ENCODE measurements around the gene SYNPO2.
A peak's percentile ranks its signal among the peaks of the same experiment; 100 is the strongest.
"Not testable (repeated sequence)": the region's sequence is repeated elsewhere in the genome, so short reads cannot be mapped to it uniquely, and the experiment has no call there.

SYNPO2 gene

DNA sequence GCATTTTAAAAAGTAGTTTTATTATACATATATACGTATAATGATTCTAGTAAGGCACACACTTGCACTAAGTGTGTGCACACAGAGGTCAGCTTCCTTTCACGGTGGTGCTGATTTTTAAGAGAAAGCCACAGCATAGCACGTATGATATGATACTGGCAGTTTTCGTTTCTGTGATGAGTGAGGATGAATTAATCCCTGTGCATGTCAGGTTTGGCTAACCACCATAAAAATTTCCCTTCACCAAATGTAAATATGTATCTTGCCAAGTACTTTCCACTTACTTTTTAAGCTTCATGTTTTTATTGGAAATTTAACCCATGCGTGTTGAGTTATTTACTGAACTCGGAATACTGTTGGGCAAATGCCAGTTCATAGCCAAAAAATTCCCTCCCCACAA lies 84.6 kb downstream of the SYNPO2 start:
- Mint-ChIP-seq H3K4me1 (peaks cover 3% of the 10 kb centered on the region), H3K36me3 (no peaks in the 10 kb centered on the region), H3K27ac (no peak overlapping the region), H3K4me3 (no peak overlapping the region), H3K27me3 (no peaks in the 10 kb centered on the region), H3K9me3 (no peaks in the 10 kb centered on the region)

DNA sequence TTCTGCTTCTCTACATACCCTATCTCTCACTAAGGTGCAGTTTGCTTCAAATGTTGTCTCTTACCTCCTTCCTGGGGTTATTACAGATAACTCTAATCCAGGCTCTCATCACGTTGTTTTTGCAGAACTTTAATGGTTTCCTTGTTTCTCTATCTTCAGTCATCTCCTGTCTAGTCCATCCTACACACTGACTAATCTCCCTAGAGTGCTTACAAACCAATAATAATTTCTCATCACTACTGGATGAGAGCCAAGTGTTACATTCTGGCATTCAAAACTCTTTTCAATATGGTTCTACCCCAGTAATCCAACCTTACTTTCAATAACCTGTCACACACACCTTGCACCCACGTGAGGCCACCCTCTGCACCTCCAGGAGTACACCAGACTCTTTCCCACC lies 86.1 kb downstream of the SYNPO2 start:
- no peak overlapping the region for H3K4me3 Mint-ChIP-seq
- no peaks in the 10 kb centered on the region for H3K9me3 Mint-ChIP-seq
- no peaks in the 10 kb centered on the region for H3K4me1 Mint-ChIP-seq
- no peak overlapping the region for H3K27ac Mint-ChIP-seq
- H3K36me3 Mint-ChIP-seq: no peaks in the 10 kb centered on the region
- H3K27me3 Mint-ChIP-seq: no peaks in the 10 kb centered on the region

DNA sequence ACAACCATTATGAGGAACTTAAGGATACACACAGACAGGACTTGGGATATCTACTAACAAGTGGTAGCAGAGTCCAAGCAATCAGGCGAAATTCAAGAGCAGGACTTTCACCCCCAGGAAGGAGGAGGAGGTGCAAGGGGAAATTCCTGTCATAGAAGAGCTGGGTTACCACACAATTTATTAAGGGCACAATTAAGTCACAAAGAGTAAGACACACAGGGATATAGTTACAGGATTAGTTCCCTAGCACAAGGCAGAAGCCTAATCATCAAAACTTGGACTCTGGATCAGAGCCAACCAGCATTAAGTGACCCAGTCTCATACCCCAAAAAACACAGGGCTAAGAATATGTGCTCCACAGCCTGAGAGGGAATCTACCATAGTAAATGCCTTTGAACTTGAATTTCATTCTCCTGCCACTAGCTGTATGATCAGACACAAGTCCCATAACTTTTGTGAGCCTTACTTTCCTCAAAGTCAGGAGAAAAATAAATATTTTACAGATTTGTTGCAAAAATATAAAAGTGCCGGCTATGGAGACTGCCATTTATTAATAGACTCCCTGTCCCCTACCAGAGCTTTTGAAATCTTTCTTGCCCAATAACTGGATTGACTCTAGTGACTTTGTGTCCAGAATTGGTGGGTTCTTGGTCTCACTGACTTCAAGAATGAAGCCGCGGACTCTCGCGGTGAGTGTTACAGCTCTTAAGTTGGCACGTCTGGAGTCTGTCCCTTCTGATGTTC lies 87.0 kb downstream of the SYNPO2 start:
- H3K27me3 Mint-ChIP-seq: no peaks in the 10 kb centered on the region
- no peaks in the 10 kb centered on the region for H3K4me1 Mint-ChIP-seq
- H3K27ac Mint-ChIP-seq: no peak overlapping the region
- no peak overlapping the region for H3K4me3 Mint-ChIP-seq
- no peaks in the 10 kb centered on the region for H3K36me3 Mint-ChIP-seq
- no peaks in the 10 kb centered on the region for H3K9me3 Mint-ChIP-seq

DNA sequence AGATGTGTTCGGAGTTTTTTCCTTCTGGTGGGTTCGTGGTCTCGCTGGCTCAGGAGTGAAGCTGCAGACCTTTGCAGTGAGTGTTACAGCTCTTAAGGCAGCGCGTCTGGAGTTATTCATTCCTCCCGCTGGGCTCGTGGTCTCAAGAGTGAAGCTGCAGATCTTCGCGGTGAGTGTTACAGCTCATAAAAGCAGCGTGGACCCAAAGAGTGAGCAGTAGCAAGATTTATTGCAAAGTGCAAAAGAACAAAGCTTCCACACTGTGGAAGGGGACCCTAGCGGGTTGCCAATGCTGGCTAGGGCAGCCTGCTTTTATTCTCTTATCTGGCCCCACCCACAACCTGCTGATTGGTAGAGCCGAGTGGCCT lies 87.5 kb downstream of the SYNPO2 start:
- H3K27ac Mint-ChIP-seq, H3K36me3 Mint-ChIP-seq, H3K4me3 Mint-ChIP-seq, H3K9me3 Mint-ChIP-seq, H3K4me1 Mint-ChIP-seq, H3K27me3 Mint-ChIP-seq: not testable (repeated sequence)

DNA sequence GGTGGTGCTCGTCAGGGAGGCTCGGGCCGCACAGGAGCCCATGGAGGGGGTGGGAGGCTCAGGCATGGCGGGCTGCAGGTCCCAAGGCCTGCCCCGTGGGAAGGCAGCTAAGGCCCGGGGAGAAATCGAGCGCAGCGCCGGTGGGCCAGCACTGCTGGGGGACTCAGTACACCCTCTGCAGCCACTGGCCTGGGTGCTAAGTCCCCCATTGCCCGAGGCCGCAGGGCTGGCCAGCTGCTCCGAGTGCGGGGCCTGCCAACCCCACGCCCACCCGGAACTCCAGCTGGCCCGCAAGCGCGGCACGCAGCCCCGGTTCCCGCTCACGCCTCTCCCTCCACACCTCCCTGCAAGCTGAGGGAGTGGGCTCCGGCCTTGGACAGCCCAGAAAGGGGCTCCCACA lies 88.4 kb downstream of the SYNPO2 start:
- not testable (repeated sequence) for H3K9me3 Mint-ChIP-seq, H3K27me3 Mint-ChIP-seq, H3K4me3 Mint-ChIP-seq, H3K36me3 Mint-ChIP-seq, H3K27ac Mint-ChIP-seq, H3K4me1 Mint-ChIP-seq

DNA sequence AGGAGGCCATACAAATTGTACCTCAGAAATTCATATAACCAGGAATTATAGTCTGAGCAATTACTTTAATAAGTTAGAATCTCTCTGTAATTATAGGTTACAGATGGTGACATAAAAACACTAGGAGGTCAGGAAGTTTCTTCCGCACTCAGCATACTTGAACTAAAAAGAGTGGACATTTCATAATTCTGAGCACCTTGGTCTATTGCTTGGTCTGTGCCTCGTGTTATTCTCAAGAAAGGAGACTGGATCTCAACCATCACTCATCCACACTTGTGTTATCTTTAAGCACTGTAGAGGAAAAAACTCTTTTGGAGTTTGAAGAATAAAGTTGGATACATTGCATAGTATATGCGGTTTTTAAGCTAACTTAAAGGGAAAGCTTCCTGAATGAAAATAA lies 91.1 kb downstream of the SYNPO2 start:
- Mint-ChIP-seq H3K27ac (no peak overlapping the region), H3K9me3 (no peaks in the 10 kb centered on the region), H3K36me3 (no peaks in the 10 kb centered on the region), H3K4me3 (no peak overlapping the region), H3K27me3 (no peaks in the 10 kb centered on the region), H3K4me1 (no peaks in the 10 kb centered on the region)

DNA sequence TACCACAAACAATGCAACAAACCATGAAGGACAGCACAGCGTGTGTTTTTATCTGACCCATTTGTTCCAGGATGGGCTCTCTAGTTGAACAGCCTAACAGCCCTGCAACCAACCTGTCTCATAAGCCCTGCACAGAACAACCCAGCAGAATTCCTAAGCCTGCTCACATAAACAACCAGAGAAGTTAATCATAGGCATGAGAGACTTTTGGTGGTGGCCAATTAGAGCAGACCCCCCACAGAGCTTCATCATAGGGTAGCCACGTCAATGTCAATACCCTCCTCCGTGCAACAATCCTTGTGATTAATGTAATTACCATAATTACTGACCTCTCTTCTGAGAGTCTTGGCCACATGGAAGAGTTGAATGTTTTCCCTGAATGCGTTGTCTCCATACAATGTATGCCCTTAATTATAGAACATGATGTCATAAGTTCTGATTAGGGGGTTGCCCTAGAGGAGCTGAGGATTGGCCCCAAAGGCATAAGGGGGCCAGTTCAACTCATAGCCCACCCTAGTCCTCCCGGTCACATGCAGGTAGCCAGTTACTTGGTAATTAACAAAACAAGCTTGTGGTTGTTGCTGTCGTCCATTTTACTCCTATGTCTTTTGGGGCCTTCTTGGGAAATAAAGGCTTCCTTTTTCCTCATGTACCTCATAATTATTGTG lies 92.7 kb downstream of the SYNPO2 start:
- Mint-ChIP-seq H3K27me3 (no peaks in the 10 kb centered on the region), H3K9me3 (no peaks in the 10 kb centered on the region), H3K36me3 (no peaks in the 10 kb centered on the region), H3K4me3 (no peak overlapping the region), H3K27ac (no peak overlapping the region), H3K4me1 (no peaks in the 10 kb centered on the region)

DNA sequence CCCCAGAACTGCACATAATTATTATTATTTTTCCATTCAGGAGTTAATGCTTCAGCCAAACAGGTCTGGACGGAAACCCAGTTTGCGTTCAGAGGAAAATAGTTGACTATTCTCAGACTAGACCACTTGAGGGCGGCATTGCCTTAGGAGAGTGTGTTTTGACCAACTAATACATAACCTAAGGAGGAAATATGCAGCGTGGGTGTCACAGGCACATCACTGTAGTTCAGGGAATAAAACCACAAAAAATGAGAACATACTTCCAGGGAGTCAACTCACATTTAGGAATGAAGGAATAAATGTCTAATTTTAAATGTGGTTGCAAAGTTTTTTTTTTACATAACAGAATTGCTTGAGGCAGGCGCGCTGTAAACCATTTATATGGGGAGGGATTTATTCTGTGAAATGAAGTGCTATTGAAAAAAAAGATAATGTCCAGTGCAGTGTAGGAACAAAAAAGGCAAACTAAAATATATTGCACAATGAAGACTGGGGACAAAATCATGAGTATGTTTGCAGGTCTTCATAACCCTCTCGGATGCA lies 93.3 kb downstream of the SYNPO2 start:
- Mint-ChIP-seq H3K9me3 (no peaks in the 10 kb centered on the region), H3K27ac (peak overlapping the region; percentile 13), H3K4me1 (no peaks in the 10 kb centered on the region), H3K27me3 (no peaks in the 10 kb centered on the region), H3K4me3 (no peak overlapping the region), H3K36me3 (no peaks in the 10 kb centered on the region)

DNA sequence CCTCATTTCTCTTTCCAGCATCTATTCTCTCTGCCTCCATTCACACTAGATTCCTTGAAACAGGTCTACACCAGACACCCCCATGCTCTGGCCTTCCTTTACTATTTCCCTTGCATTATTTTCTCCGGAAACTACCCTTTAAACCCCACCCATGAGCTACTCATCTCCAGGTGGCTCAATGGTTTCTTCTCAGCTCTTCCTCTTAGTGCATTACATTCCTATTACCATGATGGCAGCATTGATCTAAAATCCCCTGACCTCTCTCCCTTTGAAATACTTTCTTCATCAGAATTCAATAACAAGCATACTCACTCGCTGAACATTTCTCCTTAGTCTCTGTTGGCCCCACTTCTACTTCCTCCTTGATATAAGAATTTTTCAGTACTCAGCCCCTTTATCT lies 94.6 kb downstream of the SYNPO2 start:
- Mint-ChIP-seq H3K36me3 (no peaks in the 10 kb centered on the region), H3K4me3 (no peak overlapping the region), H3K4me1 (no peaks in the 10 kb centered on the region), H3K27ac (no peak overlapping the region), H3K9me3 (no peaks in the 10 kb centered on the region), H3K27me3 (no peaks in the 10 kb centered on the region)

DNA sequence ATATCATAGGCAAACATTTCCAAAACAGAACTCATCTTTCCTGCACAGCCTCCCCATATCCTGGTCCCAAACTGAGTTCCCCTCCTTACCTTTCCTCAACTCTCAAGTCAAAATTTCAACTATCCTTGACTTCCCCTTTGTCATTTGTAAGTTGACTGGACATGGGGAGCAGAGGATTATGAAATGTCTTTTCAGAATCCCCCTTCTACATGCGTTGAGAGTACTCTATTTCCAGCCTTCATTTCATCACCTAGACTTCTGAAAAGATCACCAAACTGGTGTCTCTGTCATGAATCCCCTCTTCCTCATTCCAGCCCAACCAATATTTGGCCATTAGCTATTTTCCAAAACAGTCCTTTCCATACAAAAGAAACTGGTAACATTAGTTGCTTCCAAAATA lies 95.2 kb downstream of the SYNPO2 start:
- Mint-ChIP-seq H3K4me3 (no peak overlapping the region), H3K27ac (no peak overlapping the region), H3K9me3 (no peaks in the 10 kb centered on the region), H3K4me1 (no peaks in the 10 kb centered on the region), H3K36me3 (no peaks in the 10 kb centered on the region), H3K27me3 (no peaks in the 10 kb centered on the region)

DNA sequence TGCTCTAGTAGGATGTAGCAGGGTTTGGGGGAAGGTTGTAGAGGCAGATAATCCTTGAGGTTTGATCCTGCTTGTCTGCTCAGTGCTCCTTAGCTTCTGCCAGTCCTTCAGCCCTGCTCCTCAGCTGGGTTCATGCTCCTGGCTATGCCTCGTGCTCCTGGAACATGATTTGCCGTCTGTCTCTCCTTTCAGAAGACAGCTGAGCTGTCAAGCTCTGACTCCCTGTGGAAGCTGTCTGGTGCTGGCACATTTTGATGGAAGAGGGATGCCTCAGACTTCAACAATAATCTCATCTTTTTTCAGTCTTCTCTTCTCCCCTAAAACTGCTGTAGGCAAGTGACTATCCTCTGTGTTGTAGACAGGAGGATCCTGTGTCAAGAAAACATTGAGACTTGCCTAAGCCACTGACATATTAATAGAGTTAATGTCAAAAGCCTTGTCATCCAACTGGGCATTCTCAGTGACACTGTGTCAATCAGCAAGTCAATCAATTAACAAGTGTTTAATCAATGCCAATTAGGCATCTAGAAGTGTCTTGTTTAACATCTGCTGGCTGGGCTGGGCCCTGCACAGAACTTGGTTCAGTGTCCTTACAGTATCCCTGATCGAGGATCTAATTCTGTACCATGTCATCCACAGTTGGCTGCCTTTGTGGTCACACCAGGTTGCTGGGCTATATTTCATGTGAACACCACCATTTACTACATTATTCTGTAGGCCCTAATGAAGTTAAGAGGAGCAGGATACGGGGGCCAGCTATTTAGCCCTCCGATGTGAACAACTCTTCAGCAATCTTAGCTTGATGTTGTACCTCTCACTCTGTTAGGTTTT lies 96.7 kb downstream of the SYNPO2 start:
- Mint-ChIP-seq H3K27me3 (no peaks in the 10 kb centered on the region), H3K4me1 (no peaks in the 10 kb centered on the region), H3K36me3 (no peaks in the 10 kb centered on the region), H3K27ac (no peak overlapping the region), H3K4me3 (no peak overlapping the region), H3K9me3 (no peaks in the 10 kb centered on the region)

DNA sequence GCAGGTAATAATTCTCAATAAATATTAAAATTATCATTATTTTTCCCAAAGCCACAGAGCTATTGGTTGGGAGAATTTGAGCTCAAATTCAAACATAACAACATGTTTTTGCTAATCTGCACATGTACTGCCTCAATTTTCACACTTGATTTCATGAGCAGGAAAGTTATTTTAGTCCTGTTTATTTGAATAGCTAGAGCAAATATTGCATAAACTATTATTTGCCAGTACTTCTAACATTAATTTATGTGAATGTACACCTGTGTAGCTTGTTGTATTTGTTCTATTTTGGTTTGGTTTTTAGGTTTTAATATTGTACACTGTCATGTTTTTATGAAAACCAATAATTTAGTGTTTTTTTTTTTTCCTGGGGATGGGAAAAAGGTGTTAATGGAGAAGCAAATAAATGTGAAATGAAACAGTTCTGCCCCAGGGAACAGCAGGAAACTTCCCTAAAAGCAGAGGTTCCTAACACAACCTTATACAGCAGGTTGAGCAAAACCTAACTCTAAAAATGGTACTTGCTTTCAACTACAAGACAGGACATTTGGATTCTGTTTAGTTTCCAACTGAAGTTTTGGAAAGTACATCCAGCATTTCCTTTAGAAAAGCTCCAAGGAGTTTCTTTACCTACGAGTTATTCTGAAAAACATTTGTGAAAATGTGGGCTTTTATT lies 99.4 kb downstream of the SYNPO2 start:
- H3K4me1 Mint-ChIP-seq: no peaks in the 10 kb centered on the region
- no peak overlapping the region for H3K27ac Mint-ChIP-seq
- H3K36me3 Mint-ChIP-seq: no peaks in the 10 kb centered on the region
- H3K27me3 Mint-ChIP-seq: no peaks in the 10 kb centered on the region
- no peaks in the 10 kb centered on the region for H3K9me3 Mint-ChIP-seq
- no peak overlapping the region for H3K4me3 Mint-ChIP-seq

DNA sequence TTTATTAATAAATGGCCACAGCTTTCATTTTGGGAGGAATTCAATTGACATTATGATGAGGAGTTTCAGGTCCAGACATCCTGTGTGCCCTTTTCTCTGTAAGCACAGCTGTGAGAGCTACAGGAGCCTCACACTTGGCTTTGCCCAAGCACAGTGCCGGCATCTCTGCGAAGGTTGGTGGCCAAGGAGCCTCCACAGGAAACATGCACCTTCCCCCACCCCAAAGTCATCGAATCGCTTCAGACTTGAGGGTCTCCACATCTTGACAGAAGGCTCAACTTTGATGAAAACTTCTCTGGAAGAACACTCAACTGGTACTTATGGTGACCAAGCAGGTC lies 100.0 kb downstream of the SYNPO2 start:
- Mint-ChIP-seq H3K9me3 (no peaks in the 10 kb centered on the region), H3K4me3 (no peak overlapping the region), H3K27ac (no peak overlapping the region), H3K4me1 (no peaks in the 10 kb centered on the region), H3K27me3 (no peaks in the 10 kb centered on the region), H3K36me3 (no peaks in the 10 kb centered on the region)

DNA sequence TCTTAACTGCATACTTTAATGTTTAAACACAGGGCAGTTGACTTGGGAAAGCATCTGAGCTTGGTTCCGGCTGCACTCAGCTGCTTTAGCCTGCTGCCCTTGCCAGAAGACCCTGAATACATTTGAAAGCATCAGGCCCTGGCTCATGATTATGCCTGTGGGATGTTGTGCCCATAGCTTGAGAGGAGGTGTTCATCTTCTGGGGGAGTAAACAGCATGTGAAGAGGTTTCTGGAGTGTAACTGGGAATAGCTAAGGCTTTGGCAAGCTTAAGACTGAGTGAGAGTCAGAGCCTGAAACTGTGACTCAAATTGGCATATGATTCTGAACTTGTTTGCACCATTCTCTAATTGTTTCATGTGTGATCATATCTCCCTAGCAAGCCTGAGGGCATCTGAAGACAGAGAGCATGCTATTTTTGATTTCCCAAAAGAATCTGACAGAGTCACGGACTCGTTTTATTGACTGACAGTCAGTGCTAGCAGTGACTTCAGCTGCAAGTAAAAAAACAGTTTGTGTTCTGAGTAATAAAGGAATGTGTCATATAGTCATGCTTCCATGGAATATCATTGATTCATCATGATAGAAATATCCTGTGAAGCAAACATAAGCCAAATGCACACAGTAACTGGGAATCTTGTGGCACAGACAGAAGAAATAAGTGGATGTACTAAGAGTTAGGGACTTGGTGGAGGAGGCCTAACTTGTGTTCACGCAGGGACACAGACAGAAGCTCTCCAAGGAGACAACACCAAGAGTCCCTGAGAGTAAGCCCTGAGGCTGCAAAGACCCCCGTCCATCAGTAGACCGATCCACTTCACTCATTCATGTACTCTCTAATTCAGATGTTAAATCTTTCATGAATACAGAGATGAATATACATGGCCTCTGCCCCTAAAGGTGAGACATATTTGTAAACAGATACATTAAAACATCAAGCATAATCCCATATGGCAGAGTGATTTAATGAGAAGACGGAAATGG lies 100.7 kb downstream of the SYNPO2 start:
- Mint-ChIP-seq H3K36me3 (no peaks in the 10 kb centered on the region), H3K27me3 (no peaks in the 10 kb centered on the region), H3K9me3 (no peaks in the 10 kb centered on the region), H3K4me3 (no peak overlapping the region), H3K4me1 (no peaks in the 10 kb centered on the region), H3K27ac (no peak overlapping the region)

DNA sequence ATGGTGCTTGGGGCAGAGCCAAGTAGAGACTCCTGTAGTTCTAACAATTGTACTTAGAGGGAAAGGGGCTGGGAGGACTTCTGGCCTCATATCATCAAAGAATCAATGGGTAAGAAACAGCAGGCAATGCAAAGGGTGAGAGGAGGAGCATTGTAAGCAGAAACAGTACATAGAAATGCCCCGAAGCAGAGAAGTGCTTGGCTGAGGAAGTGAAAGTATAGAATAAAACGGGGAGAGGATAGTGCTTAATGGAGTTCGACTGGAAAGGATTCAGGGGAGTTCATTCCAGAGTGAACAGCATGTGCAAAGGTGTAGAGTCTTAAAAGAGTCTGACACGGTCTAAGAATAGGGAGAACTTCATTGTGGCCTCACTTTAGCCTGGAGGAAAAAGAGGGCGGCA lies 103.0 kb downstream of the SYNPO2 start:
- H3K27ac Mint-ChIP-seq: no peak overlapping the region
- no peaks in the 10 kb centered on the region for H3K27me3 Mint-ChIP-seq
- no peak overlapping the region for H3K4me3 Mint-ChIP-seq
- no peaks in the 10 kb centered on the region for H3K4me1 Mint-ChIP-seq
- H3K9me3 Mint-ChIP-seq: no peaks in the 10 kb centered on the region
- no peaks in the 10 kb centered on the region for H3K36me3 Mint-ChIP-seq
